Measurements from ENCODE around the gene NKPD1.

The NKPD1 gene

GRCh38 chr19:45179072-45179891 is 18.5 kb upstream of the NKPD1 start:
- Mint-ChIP-seq H3K4me3 (peak overlapping the region; percentile 93), H3K9me3 (no peaks in the 10 kb centered on the region), H3K36me3 (ENCODE audit: low read depth) (peaks cover 16% of the 10 kb centered on the region), H3K4me1 (peaks cover 27% of the 10 kb centered on the region), H3K27ac (peak overlapping the region; percentile 87), H3K27me3 (no peaks in the 10 kb centered on the region)
- ATAC-seq, result no peak
- DNase-seq, result peak; percentile 49

GRCh38 chr19:45178262-45179071 is 17.7 kb upstream of the NKPD1 start, which contains the start of gene BLOC1S3:
BLOC1S3 (plus strand) TSS chr19:45178784; CDS start chr19:45179297, 513 bp downstream.
- Mint-ChIP-seq H3K27ac (peak within 1 kb of the TSS; percentile 87), H3K4me1 (peaks cover 34% of the 10 kb centered on the region), H3K27me3 (no peaks in the 10 kb centered on the region), H3K9me3 (no peaks in the 10 kb centered on the region), H3K36me3 (ENCODE audit: low read depth) (peaks cover 16% of the 10 kb centered on the region), H3K4me3 (peak within 1 kb of the TSS; percentile 93)
- DNase-seq, result peak; percentile 99
- peak; percentile 93 for ATAC-seq

GRCh38 chr19:45177817-45178261 is 17.1 kb upstream of the NKPD1 start, which contains the start of gene TRAPPC6A:
TRAPPC6A (minus strand) TSS chr19:45178237; CDS start chr19:45178218, 19 bp downstream.
- Mint-ChIP-seq H3K9me3 (no peaks in the 10 kb centered on the region), H3K27ac (peak within 1 kb of the TSS; percentile 87), H3K27me3 (no peaks in the 10 kb centered on the region), H3K36me3 (ENCODE audit: low read depth) (peaks cover 16% of the 10 kb centered on the region), H3K4me3 (peak within 1 kb of the TSS; percentile 93), H3K4me1 (peaks cover 35% of the 10 kb centered on the region)
- ATAC-seq (no peak), DNase-seq (no peak)

- H3K27ac Mint-ChIP-seq, result no peak overlapping the region
- no peaks in the 10 kb centered on the region for H3K9me3 Mint-ChIP-seq
- peaks cover 43% of the 10 kb centered on the region for H3K4me1 Mint-ChIP-seq
- H3K4me3 Mint-ChIP-seq, result no peak overlapping the region
- H3K36me3 Mint-ChIP-seq (ENCODE audit: low read depth), result peaks cover 5% of the 10 kb centered on the region
- no peak for ATAC-seq
- H3K27me3 Mint-ChIP-seq, result no peaks in the 10 kb centered on the region
- DNase-seq, result no peak
These were observed 14.9 kb upstream of the NKPD1 start for GRCh38 chr19:45175515-45176345.

GRCh38 chr19:45173816-45174215 is 13.0 kb upstream of the NKPD1 start:
- Mint-ChIP-seq H3K4me3 (no peak overlapping the region), H3K36me3 (ENCODE audit: low read depth) (peaks cover 4% of the 10 kb centered on the region), H3K27ac (no peak overlapping the region), H3K4me1 (peaks cover 40% of the 10 kb centered on the region), H3K27me3 (no peaks in the 10 kb centered on the region), H3K9me3 (no peaks in the 10 kb centered on the region)
- ATAC-seq, result no peak
- DNase-seq, result no peak

- Mint-ChIP-seq H3K36me3 (ENCODE audit: low read depth) (no peaks in the 10 kb centered on the region), H3K9me3 (no peaks in the 10 kb centered on the region), H3K4me1 (peaks cover 32% of the 10 kb centered on the region), H3K27me3 (no peaks in the 10 kb centered on the region), H3K27ac (no peak overlapping the region), H3K4me3 (no peak overlapping the region)
- DNase-seq, result no peak
- no peak for ATAC-seq
These were observed 11.9 kb upstream of the NKPD1 start for GRCh38 chr19:45172611-45173208.

GRCh38 chr19:45172173-45172572 is 11.4 kb upstream of the NKPD1 start:
- Mint-ChIP-seq H3K4me1 (peaks cover 29% of the 10 kb centered on the region), H3K27me3 (no peaks in the 10 kb centered on the region), H3K36me3 (ENCODE audit: low read depth) (no peaks in the 10 kb centered on the region), H3K9me3 (no peaks in the 10 kb centered on the region), H3K4me3 (no peak overlapping the region), H3K27ac (no peak overlapping the region)
- ATAC-seq (no peak), DNase-seq (no peak)

- H3K27ac Mint-ChIP-seq, result peak overlapping the region; percentile 91
- DNase-seq, result no peak
- peak overlapping the region; percentile 61 for H3K4me3 Mint-ChIP-seq
- no peaks in the 10 kb centered on the region for H3K36me3 Mint-ChIP-seq (ENCODE audit: low read depth)
- no peaks in the 10 kb centered on the region for H3K27me3 Mint-ChIP-seq
- no peaks in the 10 kb centered on the region for H3K9me3 Mint-ChIP-seq
- peak; percentile 71 for ATAC-seq
- peaks cover 29% of the 10 kb centered on the region for H3K4me1 Mint-ChIP-seq
These were observed 10.4 kb upstream of the NKPD1 start for GRCh38 chr19:45171211-45171623.

GRCh38 chr19:45170146-45171106 is 9.6 kb upstream of the NKPD1 start:
- no peaks in the 10 kb centered on the region for H3K36me3 Mint-ChIP-seq (ENCODE audit: low read depth)

GRCh38 chr19:45169602-45170001 is 8.8 kb upstream of the NKPD1 start:
- no peak overlapping the region for H3K4me3 Mint-ChIP-seq
- ATAC-seq (no peak), DNase-seq (no peak)
- H3K4me1 Mint-ChIP-seq, result peaks cover 35% of the 10 kb centered on the region
- H3K27ac Mint-ChIP-seq, result no peak overlapping the region
- no peaks in the 10 kb centered on the region for H3K27me3 Mint-ChIP-seq
- H3K9me3 Mint-ChIP-seq, result no peaks in the 10 kb centered on the region
- H3K36me3 Mint-ChIP-seq (ENCODE audit: low read depth), result no peaks in the 10 kb centered on the region

More at GRCh38 chr19:45170146-45171106, 9.6 kb upstream of the NKPD1 start:
- Mint-ChIP-seq H3K4me1 (peaks cover 32% of the 10 kb centered on the region), H3K27me3 (no peaks in the 10 kb centered on the region), H3K4me3 (no peak overlapping the region), H3K9me3 (no peaks in the 10 kb centered on the region), H3K27ac (no peak overlapping the region)
- no peak for DNase-seq
- ATAC-seq, result no peak

- H3K27ac Mint-ChIP-seq, result no peak overlapping the region
- no peak for ATAC-seq
These were observed 8.1 kb upstream of the NKPD1 start for GRCh38 chr19:45168767-45169351.

GRCh38 chr19:45166723-45167252 is 6.0 kb upstream of the NKPD1 start:
- Mint-ChIP-seq H3K4me1 (peaks cover 32% of the 10 kb centered on the region), H3K36me3 (ENCODE audit: low read depth) (no peaks in the 10 kb centered on the region), H3K9me3 (no peaks in the 10 kb centered on the region), H3K27ac (no peak overlapping the region), H3K4me3 (no peak overlapping the region), H3K27me3 (no peaks in the 10 kb centered on the region)
- ATAC-seq, result no peak
- DNase-seq, result no peak

More at GRCh38 chr19:45168767-45169351, 8.1 kb upstream of the NKPD1 start:
- Mint-ChIP-seq H3K4me3 (no peak overlapping the region), H3K4me1 (peaks cover 39% of the 10 kb centered on the region), H3K9me3 (no peaks in the 10 kb centered on the region), H3K27me3 (no peaks in the 10 kb centered on the region), H3K36me3 (ENCODE audit: low read depth) (no peaks in the 10 kb centered on the region)
- DNase-seq, result no peak
